ENCODE results near the gene CX3CR1. TPM values are rescaled to one million over a fixed set of nuclear protein-coding genes. Genes with fewer than 3 reads are reported as not detected.
"Not testable (repeated sequence)": the region's sequence is repeated elsewhere in the genome, so short reads cannot be mapped to it uniquely, and the experiment has no call there.

CX3CR1 gene
- total RNA-seq, 1 donor from 2014 or later: 0.84 TPM

DNA sequence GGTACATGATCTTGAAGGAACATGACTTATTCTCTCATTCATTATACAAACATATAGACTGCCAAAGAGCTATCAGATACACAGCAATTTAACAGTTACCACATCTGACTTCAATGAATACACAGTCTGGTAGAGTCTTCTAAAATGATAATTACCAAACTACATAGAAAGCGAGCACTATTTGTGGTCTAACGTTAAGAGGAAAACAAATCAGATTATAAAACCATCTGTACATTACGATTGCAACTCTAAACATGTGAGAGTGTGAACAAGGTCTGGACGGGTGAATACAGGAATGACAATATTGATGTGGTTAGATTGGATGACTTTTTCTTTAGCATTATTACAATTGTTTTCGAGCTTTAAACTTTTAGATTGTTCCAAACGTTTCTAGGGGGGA, 16.3 kb downstream of the CX3CR1 start:
- no peak for ATAC-seq

DNA sequence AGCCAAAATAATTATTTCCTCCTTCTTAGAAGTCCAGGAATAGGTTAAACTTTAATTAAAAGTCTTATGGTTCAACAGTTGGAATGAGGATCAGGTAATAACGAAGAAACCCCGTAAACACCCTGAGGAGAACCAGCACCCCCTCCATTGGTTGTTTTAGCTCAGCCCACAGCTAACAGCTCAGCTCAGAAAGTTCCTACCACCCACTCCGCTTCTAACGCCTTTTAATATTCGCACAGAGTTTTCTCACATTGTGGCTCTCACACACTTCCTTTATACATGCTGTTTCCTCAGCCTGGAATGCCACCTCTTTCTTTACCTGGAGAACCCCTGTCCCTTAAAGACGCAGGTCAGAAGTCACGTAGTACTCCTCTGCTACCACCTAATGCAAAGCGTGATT, 17.0 kb downstream of the CX3CR1 start:
- ATAC-seq: no peak

DNA sequence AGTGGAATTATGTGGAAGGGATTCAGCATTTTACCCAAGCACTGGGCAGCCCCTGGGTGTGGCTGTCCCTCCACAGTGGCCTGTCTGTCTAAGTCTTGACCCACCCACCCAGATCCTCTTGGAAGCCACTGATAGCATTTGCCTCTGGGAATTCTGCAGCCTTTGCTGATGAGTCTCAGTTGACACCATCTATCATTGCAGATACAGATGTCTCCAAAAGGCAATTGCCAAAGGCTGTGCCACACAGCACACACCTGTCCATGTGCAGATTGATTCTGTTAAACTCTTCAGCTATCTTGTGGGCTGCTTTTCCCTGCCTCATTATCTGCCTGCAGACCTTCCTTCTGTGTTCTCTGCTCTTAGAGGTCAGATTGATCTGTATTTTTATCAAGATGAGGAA, 18.1 kb downstream of the CX3CR1 start:
- no peak for ATAC-seq

DNA sequence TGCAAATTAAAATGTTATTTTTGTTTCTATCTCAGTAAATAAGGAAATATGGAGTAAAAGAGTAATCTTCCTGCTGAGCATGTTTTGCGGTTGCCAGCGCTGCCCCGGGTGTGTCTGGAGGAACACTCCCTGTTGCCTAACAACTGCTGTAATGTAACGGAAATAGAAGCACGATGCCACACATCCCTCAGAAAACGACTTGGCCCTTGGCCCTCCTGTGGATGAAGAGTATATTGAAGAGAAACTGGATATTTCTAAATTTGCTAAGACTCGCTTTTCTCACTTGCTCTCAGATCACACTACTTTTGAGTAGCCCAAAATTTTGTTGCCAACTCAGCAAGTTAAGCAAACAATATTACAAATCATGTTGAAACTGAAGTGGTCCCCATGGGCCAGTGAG, 18.9 kb downstream of the CX3CR1 start:
- peak; percentile 94 for ATAC-seq

DNA sequence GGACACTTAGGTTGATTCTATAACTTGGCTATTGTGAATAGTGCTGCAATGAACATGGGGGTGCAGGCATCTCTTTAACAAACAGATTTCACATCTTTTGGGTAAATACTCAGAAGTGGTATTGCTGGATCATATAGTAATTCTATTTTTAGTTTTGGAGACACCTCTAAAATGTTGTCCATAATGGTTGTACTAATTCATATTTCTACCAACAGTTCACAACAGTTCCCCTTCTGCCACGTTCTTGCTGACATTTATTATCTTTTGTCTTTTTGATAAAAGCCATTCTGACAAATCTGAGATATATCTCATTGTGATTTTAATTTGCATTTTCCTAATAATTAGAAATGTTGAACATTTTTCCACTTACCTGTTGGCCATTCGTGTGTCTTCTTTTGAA, 19.5 kb downstream of the CX3CR1 start:
- no peak for ATAC-seq

DNA sequence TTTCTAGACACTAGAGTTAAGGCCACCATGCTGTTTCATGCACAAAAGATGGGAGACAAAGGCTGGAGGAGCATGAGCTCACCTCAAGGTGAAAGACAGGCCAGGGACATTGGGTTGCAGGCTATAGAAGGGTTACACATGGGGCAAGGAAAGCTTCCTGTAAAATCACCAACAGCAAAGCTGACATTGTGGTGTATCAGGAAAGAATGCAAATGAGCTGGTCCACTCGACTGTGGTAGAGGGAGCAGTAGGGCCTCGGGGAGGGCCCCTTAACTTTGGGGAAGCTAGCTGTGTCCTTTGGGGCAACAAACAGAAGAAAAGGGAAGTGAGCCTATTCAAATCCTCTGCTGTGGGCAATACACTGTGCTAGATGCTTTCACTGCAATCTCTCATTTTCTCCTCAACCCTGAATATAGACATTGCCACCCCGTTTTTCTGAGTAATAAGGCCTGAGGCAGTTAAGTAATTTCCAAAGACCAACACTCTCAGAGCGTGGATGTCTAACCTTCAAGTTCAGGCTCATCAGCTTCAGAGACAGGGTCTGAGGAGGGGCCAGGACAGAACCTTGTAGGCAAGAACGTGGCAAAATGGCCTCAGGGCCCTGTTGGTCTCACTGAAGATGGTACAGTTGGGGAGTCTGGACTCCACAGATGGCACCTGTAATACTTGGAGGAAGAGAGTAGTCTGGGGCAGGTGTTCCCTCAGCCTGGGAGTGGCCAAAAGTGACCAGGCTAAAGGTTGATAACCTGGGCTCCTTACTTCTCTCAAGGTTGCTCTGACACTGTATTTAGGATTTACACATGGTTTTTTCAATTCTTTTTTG, 24.1 kb downstream of the CX3CR1 start:
- ATAC-seq: peak; percentile 74

DNA sequence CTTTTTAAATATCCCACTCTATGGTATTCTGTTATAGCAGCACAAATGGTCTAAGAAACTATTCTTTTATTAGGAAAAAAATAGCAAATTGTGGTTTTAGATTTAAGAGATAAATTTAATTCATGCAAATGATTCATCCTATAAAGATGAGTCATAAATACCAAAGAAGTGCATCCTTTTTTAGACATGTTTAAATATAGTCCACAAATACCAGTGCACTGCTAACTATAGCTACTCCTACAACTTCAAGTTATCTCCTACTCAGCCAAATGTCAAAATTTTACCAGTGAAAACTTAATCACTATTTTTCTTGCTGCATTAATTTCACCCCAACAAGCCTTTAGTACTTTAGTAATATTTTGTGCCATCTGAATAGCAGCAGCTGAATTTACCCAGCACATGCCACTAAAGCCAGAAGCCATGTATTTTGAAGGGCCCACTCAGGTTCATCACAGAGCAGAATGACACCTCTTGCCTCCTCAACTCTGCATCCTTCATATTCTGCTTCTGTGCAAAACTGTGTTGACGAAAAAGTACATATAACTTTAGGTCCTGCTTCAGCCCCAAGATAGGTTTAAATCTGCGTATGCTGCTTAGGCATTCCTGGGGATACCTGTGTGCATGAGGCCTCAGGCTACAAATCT, 24.9 kb downstream of the CX3CR1 start:
- ATAC-seq: no peak

DNA sequence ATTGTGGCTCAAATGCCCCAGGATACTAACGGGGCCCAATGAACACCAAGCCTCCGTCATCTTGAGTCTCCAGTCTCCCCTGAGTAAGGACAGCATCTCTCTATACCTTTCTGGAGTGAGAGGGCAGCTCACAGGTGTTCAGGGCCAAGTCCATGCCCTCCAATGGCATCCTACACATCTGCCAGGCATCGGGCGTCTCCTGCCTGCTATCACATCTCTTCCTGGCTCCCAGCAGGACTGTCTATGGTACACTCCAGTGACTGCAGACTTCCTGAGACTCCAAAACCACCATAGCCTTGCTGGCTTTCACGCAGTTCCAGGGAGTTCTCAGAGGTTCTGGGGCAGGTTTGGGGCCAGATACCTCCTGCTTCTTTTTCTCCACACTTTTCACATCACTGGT, 28.3 kb downstream of the CX3CR1 start:
- ATAC-seq: no peak

DNA sequence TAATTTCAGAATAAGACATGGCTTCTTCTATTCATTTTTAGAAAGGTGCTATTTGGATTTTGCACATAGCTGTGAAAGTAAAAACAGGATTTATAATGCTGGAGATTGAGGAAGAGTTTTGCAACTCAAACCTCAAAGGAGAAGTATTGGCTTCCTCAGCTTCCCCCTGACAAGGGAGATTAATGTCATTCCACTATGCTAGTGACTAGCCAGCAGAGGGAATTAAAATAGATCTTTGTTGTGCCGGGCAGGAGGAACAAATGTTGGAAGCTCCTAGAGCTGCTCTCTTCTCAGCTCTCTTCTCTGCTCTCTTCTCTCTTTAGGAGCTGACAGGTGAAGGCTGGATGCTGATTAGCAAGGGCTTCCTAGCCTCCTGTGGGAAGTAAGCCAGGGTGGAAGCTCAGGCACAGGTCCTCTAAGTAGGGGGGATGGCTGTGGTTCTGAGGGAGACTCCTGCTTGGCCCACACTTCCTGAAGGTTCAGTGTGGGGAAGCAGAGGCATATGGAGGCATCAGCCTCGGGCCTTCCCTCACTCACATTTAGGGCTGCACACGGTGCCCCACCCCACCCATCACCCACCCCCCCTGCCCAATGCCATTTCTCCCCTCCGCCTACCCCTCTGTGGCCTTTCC, 29.6 kb downstream of the CX3CR1 start:
- no peak for ATAC-seq

DNA sequence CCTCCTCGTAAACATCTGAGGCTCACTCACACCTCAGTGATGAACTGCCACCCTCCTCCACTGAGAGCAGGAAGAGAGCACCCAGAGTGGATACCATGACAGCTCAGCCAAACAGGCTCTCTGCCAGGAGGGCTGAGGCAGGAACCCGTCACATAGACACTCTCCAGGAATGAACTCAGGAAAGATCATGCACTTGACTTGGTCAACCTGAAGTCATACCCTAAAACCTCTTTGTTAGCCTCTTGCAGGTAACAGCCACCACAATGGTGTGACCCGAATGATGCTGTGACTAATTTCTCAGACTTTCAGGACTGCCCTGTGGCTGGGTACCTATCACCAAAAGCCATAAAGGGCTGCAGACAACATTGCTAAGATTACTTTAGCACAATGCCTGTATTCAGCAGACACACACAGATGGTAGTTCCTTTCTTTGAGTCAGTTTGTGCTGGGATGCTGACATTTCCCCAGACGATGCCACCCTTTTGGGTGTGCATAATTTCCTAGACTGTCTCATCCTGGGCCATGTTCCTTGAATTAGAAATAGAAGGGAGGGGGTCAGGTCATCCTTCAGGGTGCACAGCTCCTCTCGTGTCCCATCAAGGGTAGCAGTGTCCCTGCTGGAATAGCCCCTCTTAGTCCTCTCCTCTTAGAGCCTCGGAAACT, 30.3 kb downstream of the CX3CR1 start:
- peak; percentile 26 for ATAC-seq

DNA sequence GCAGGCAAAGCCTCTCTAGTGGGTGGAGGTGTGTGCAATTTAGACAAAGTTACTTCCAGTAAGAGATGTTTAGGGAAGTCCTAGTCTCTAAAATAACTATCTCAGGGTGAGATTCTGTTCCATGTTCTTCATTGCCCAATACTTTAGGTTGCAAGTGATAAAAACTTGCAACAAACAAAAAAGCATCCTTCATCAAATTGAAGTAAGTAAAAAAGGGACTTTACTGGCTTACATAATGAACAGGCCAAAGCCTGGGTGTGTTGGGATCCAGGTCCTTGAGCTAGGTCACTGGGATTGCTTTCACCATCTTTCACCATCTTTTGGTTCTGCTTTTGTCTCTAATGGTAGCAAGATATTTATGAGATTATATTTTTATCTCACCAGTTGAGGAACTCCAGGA, 38.3 kb downstream of the CX3CR1 start:
- no peak for ATAC-seq

DNA sequence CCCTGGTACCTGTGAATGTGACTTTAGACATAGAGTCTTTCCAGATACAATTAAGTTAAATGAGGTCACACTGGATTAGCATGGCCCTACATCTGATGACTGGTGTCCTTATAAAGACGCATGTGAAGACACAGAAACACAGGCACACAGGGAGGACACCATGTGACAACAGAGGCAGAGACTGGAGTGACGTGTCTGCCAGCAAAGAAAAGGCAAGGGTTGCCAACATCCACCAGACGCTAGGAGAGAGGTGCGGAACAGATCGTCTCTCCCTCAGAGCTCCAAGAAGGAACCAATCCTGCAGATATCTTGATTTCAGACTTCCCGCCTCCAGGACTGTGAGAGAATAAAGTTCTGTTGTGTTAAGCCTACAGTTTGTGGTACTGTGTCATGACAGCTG, 42.8 kb downstream of the CX3CR1 start:
- no peak for ATAC-seq

DNA sequence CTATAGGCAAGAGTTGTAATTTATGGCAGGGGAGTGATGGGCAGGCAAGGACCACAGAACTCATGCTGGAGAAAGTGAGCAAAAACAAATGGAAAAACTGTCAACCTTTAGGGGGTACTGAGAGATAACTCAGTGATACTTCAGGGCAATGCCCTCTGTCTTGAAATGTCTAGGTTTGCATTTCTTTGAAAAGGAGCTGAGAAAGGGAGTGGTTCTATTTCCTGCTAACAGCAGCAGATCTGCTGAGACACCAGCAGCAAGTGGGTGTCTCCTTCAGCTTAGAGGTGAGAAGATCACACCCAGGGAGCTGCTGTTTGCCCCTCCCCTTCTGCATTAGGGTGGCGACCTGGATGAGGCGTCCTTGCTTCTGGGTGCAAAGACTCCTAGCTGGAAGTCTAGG, 45.2 kb downstream of the CX3CR1 start:
- ATAC-seq: peak; percentile 61

DNA sequence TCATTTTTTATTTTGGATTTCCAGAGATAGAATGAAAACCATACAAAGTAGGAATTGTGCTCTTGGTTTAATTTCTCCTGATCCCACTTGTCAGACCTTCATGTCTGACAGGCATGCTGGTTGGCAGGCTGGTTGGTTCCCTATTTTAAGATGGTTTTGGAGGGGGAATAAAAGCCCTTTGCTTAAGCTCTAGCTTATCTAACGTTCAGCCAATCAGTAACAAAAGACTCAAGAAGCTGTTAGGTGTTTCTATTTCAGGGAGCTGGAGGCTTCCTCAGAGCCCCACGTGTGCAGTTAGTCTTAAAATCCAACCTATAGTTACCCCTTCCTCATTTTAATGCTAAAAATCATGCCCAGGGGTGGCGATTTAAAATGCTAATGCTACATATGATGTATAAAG, 47.0 kb downstream of the CX3CR1 start:
- ATAC-seq: no peak

DNA sequence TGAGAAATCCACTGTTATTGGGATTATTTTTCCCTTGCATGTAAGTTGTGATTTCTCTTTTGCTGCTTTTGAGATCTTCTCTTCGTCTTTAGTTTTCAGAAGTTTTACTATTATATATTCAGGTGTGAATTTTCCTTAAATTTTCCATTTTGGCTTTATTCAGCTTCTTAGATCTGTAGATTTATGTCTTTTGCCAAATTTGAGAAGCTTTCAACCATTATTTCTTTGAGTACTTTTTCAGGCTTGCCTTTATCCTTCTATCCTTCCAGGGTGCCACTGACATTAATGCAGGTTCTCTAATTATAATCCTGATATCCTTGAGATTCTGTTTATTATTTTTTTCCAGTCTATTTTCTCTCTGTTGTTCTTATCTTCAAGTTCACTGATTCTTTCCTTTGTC, 49.4 kb downstream of the CX3CR1 start:
- ATAC-seq: no peak

DNA sequence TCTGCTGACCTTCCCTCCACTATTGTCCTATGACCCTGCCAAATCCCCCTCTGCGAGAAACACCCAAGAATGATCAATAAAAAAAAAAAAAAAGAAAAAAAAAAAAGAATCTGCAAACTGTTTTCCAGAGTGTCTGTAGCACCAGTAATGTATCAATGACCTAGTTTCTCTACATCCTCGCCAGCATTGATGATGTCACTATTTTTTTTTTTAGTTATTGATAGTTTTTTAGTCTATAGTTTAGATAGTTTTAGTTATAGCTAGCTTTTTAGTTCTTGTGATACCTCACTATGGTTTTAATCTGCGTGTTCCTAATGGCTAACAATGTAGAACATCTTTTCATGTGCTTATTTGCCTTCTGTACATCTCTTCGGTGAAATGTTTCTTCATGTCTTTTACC, 51.3 kb downstream of the CX3CR1 start:
- no peak for ATAC-seq

DNA sequence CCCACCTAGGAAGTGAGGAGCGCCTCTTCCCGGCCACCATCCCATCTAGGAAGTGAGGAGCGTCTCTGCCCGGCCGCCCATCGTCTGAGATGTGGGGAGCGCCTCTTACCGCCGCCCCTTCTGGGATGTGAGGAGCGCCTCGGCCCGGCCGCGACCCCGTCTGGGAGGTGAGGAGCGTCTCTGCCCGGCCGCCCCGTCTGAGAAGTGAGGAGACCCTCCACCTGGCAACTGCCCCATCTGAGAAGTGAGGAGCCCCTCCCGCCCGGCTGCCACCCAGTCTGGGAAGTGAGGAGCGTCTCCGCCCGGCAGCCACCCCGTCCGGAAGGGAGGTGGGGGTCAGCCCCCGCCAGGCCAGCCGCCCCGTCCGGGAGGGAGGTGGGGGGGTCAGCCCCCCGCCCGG, 52.2 kb downstream of the CX3CR1 start:
- ATAC-seq: not testable (repeated sequence)

DNA sequence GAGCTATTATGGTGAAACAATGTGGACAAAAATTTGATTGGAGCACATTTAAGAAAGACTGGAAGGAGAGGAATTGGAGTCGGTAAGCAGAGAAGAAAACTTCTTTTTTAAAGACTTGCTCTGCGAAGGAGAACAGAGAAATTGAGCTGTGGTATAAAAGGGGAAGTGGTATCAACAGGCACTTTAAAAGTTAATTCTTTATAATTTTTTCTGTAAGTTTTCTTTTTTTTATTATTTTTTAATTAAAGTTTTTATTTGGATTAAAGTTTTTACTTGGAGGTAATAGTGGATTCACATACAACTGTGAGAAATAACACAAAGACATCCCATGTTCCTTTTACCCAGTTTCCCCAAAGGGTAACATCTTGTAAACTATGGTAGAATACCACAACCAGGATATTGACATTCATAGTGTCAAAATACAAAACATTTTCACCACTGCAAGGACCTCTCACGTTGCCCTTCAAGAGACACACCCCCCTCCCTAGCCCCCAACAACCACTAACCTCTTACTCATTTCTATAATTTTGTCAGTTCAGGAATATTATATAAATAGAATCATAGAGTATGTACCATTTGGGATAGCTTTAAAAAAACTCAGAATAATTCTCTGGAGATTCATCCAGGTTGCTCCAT, 53.6 kb downstream of the CX3CR1 start:
- ATAC-seq: no peak

DNA sequence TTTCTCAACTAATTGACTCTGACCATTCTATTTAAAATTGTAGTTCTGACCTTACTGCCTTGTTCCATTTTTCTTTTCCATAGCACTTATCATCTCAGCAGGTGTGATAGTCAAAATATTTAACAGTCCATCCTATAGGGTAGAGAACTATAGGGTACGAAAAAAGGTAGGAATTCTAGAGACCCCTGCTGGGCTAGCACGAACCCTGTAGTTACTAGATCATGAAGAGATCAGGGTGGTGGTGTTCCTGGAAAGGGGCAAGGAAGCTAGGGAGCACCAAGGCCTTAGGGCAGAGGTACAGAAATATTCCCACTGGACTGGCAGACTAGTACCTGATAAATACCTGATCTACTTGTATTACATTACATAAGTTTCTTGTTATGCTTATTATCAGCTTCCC, 55.5 kb downstream of the CX3CR1 start:
- no peak for ATAC-seq

DNA sequence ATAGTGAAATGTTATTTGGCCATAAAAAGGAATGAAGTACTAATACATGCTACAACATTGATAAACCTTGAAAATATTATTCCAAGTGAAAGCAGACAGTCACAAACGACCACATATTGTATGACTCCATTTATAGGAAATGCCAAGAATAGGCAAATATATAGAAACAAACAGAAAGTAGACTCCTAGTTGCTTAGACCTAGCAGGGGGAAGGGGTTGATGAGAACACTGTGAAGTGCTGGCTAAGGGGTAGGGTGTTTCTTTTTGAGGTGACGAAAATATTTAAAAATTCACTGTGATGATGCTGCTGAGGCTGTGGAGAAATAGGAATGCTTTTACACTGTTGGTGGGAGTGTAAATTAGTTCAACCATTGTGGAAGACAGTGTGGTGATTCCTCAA, 56.9 kb downstream of the CX3CR1 start:
- ATAC-seq: no peak

DNA sequence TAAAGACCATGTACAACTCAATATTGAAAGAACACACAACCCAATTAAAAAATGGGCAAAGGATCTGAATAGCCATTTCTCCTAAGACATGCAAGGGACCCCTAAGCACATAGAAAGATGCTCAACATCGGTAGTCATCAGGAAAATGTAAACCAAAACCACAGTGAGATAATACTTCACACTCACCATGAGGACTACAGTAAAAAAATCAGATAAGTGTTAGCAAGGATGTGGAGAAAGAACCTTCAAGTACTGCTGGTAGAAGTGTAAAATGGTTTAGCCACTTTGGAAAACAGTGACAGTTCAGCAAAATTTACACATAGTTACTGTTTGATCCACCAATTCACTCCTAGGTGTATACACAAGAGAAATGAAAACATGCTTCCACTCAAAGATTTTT, 57.4 kb downstream of the CX3CR1 start:
- no peak for ATAC-seq

DNA sequence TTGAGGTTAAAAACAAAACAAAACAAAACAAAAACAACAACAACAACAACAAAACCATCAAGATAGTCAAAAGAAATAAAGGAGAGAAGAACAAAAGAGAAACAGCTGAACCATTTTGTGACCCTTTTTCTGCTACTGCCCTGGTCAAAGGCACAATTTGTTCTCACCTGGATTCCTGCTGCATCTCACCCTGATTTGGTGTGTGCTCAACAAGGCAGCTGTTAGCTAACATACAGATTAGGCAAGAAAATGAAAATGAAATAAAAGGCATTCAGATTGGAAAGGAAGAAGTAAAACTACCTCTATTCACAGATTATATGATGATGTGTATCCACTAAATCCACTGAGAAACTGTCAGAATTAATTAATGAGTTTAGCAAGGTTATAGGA, 58.7 kb downstream of the CX3CR1 start:
- no peak for ATAC-seq

Data from esophagus mucosa (tissue), 1 donor.